Measurements from ENCODE around the gene TM4SF18.
"Not testable (repeated sequence)": the region's sequence is repeated elsewhere in the genome, so short reads cannot be mapped to it uniquely, and the experiment has no call there.

TM4SF18 gene, protein sequence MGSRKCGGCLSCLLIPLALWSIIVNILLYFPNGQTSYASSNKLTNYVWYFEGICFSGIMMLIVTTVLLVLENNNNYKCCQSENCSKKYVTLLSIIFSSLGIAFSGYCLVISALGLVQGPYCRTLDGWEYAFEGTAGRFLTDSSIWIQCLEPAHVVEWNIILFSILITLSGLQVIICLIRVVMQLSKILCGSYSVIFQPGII

DNA sequence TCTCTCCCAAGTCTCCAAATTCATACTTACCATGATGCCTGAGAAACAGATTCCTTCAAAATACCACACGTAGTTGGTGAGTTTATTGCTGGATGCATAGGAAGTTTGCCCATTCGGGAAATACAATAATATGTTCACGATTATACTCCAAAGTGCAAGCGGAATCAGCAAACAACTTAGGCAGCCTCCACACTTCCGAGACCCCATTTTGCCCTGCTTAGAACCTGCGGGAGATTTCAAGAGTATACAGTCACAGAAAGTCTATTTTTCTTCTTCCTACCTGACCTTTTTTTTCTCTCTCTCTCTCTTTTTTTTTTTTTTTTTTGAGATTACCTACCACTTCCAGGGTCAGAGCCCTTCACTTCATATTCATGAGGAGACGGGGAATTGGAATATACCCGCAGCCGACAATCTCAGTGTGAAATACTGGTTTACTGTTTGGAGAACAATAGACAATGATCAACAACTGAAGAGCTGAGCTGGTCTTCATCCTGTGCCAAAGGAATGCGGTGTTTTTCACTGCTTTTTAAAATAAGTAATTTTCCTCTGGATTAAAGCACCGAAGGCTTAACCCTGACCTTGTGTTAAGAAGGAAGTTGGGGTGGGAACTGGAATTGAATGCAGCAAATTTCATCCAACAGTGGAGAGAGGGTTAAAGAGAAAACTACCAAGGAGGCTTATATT, at the start of gene TM4SF18:
Gene TM4SF18 (minus strand): TSS at position 461 of the 684 bp plus-strand sequence. CDS start 254 bp downstream, at position 207.
- peak within 1 kb of the TSS; percentile 72 for H3K27ac ChIP-seq
- TF ChIP-seq CTCF (conservative IDR thresholded peaks at IDR 0.05): no peak

DNA sequence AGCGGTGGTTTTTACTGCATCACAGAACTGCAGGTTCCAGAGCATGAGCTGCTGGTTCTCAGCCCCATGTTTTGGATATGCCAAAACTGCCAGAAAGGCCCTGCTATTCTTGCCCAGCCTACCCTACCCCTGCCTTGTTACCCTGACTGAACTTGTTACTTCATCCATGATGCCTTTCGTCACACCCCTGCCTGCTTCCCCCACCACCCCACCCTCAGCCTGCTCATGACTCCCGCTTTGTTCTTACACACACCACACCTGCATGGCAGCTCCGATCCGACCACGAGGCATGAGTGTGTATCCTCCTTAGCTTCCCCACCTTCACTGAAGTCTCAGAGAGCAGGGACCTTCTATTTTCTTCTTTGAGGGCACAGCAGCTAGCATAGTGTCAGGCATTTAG, 49.1 kb upstream of the TM4SF18 start:
- TF ChIP-seq CTCF (conservative IDR thresholded peaks at IDR 0.05): no peak
- H3K27ac ChIP-seq: no peak overlapping the region

DNA sequence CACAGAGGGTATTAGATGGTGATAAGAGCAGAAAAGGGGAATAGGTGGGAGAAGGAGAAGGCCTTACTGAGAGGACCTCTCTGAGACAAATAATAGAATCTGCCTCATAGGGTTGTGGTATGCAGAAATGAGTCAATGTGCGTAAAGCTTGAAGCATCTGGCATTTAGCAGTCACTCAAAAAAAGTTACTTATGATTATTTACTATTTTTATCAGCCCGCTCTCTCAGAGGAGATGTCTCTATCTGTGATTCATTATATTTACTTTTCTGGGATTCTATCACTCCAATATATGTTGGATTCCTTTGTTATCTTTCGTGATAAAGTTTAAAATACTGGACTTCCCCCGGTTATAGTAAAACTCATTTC, 48.6 kb upstream of the TM4SF18 start:
- no peak for TF ChIP-seq CTCF (conservative IDR thresholded peaks at IDR 0.05)
- H3K27ac ChIP-seq: no peak overlapping the region

- no peak overlapping the region for H3K27ac ChIP-seq
- no peak for TF ChIP-seq CTCF (conservative IDR thresholded peaks at IDR 0.05)
Measured at GRCh38 chr3:149381173-149382100, 48.0 kb upstream of the TM4SF18 start.

GRCh38 chr3:149380220-149380619, 46.8 kb upstream of the TM4SF18 start:
- not testable (repeated sequence) for H3K27ac ChIP-seq

GRCh38 chr3:149378478-149379309, 45.3 kb upstream of the TM4SF18 start:
- no peak for TF ChIP-seq CTCF (conservative IDR thresholded peaks at IDR 0.05)
- H3K27ac ChIP-seq: peak overlapping the region; percentile 98

- H3K27ac ChIP-seq: peak within 1 kb of the TSS; percentile 98
- TF ChIP-seq CTCF (conservative IDR thresholded peaks at IDR 0.05): no peak
Measured at GRCh38 chr3:149377408-149378364, 44.2 kb upstream of the TM4SF18 start, which contains the start of gene TM4SF1. Gene TM4SF1, minus strand, starts transcription at chr3:149377649. Its CDS starts 102 bp downstream, at chr3:149377547.

Measured in VCaP (cell line).